HepG2 (cell line): ENCODE measurements around the gene PFKFB2. TPM values are rescaled to one million over a fixed set of nuclear protein-coding genes. Genes with fewer than 3 reads are reported as not detected.

Experiments used
- ATAC-seq: fragments of 200-7000 bp; cut with Tn5 transposase; 3 replicates; pipeline ENCODE4 v1.9.1; 2020; ENCODE audit warnings: mild to moderate bottlenecking, moderate library complexity
- BruUV-seq: library from RNA; stranded (reverse); fragments of 400-500 nt; replicated peaks from 2 replicates; lab custom pipeline; 2021; lab: Mats Ljungman, UMichigan
- CTCF ChIA-PET: fragments of 300-600 bp; formaldehyde crosslinking; extraction: SDS; loops from one replicate; lab custom pipeline; 2021; ENCODE audit warnings: low total read pairs, inconsistent platforms, low intra/inter-chr PET ratio; lab: Yijun Ruan, JAX
- POLR2A ChIA-PET: fragments of 350-600 bp; sonication (Branson Sonifier 250); formaldehyde crosslinking; loops from one replicate; lab custom pipeline; 2020; ENCODE audit warnings: antibody characterized with exemption, inconsistent platforms; lab: Yijun Ruan, JAX
- DNase-seq: peaks from one replicate; pipeline ENCODE4 v3.0.0-alpha.2; 2015; ENCODE audit warnings: low spot score
- FAIRE-seq: peaks from 3 replicates; lab custom pipeline; 2011; peaks lifted over from hg19 to GRCh38; lab: Jason Lieb, UNC
- H2AFZ ChIP-seq: one replicate; pipeline ENCODE4 v1.6.1; 2011; ENCODE audit warnings: low read length, inconsistent platforms
- H3K27ac ChIP-seq: fragments of 300-600 bp; 3 replicates; pipeline ENCODE4 v1.8.0; 2011; ENCODE audit warnings: mixed run types, mild to moderate bottlenecking, mixed read lengths, low read length, inconsistent platforms; ENCODE audit not compliant: insufficient read depth; ENCODE audit errors: extremely low read length
- H3K27me3 ChIP-seq, 2 experiments: fragments of 200-600 bp in 1 of 2; 2 replicates in 1 of 2; 3 replicates in 1 of 2; pipeline versions ENCODE4 v1.6.0 to v1.8.0; 2011; ENCODE audit warnings: low read length in 2 of 2, mild to moderate bottlenecking in 2 of 2, moderate library complexity in 2 of 2, inconsistent platforms in 1 of 2; ENCODE audit not compliant: insufficient read depth in 2 of 2, control insufficient read depth in 1 of 2
- H3K36me3 ChIP-seq, 2 experiments: fragments of 200-600 bp in 1 of 2; replicated peaks in 1 of 2; 2 replicates in 1 of 2; 3 replicates in 1 of 2; pipeline versions ENCODE4 v1.5.1 to v1.8.0; 2011; ENCODE audit warnings: low read length in 2 of 2, inconsistent platforms in 1 of 2; ENCODE audit not compliant: insufficient read depth in 2 of 2, control insufficient read depth in 1 of 2
- H3K4me1 ChIP-seq: 2 replicates; pipeline ENCODE4 v1.5.1; 2012; ENCODE audit warnings: low read length, inconsistent platforms; ENCODE audit not compliant: insufficient read depth
- H3K4me2 ChIP-seq: 2 replicates; pipeline ENCODE4 v1.6.0; 2011; ENCODE audit warnings: low read depth, low read length, inconsistent platforms
- H3K4me3 ChIP-seq, 3 experiments: fragments of 200-600 bp in 1 of 3; sonication (generic), shearing (Covaris generic) in 1 of 3; replicated peaks in 1 of 3; 2 replicates each; pipeline ENCODE4 v1.5.1; 2011 to 2016; ENCODE audit warnings: low read length in 3 of 3, inconsistent platforms in 2 of 3, low read depth in 2 of 3, mild to moderate bottlenecking in 2 of 3, control low read depth in 1 of 3, mixed read lengths in 1 of 3; ENCODE audit not compliant: insufficient read depth in 1 of 3
- H3K79me2 ChIP-seq: one replicate; pipeline ENCODE4 v1.6.1; 2011; ENCODE audit warnings: low read length, inconsistent platforms; ENCODE audit not compliant: insufficient read depth
- H3K9ac ChIP-seq: 2 replicates; pipeline ENCODE4 v1.6.0; 2011; ENCODE audit warnings: mild to moderate bottlenecking, low read depth, low read length, inconsistent platforms; ENCODE audit not compliant: insufficient read depth
- H3K9me3 ChIP-seq: 2 replicates; pipeline ENCODE4 v1.5.1; 2012; ENCODE audit warnings: mild to moderate bottlenecking, low read length
- H4K20me1 ChIP-seq: 2 replicates; pipeline ENCODE4 v1.6.0; 2011; ENCODE audit warnings: inconsistent platforms, mild to moderate bottlenecking, low read length, moderate library complexity; ENCODE audit not compliant: insufficient read depth
- ASH2L ChIP-seq: fragments of 300-600, 200-600 bp; sonication (generic); IDR thresholded peaks from 2 replicates; pipeline ENCODE4 v1.7.0; 2017; ENCODE audit warnings: low read depth, mild to moderate bottlenecking, moderate library complexity, mixed read lengths, low read length; ENCODE audit not compliant: insufficient read length
- GPN1 ChIP-seq: sonication (generic); formaldehyde crosslinking; IDR thresholded peaks from 2 replicates; pipeline ENCODE4 v1.5.1; 2020; ENCODE audit warnings: missing genetic modification reagents, borderline replicate concordance
- HDAC1 ChIP-seq: sonication (generic); formaldehyde crosslinking; IDR thresholded peaks from 2 replicates; pipeline ENCODE4 v1.5.1; 2020; ENCODE audit warnings: mild to moderate bottlenecking, missing genetic modification reagents
- HNF4A ChIP-seq: sonication (generic); formaldehyde crosslinking; IDR thresholded peaks from 2 replicates; pipeline ENCODE4 v1.4.0; 2020; ENCODE audit warnings: missing genetic modification reagents
- PHF21A ChIP-seq: sonication (generic); formaldehyde crosslinking; IDR thresholded peaks from 2 replicates; pipeline ENCODE4 v1.5.0; 2020; ENCODE audit warnings: mild to moderate bottlenecking, missing genetic modification reagents
- SIN3A ChIP-seq: IDR thresholded peaks from 2 replicates; pipeline ENCODE4 v1.6.1; 2011; ENCODE audit warnings: low read depth, mild to moderate bottlenecking, control low read depth, low read length, borderline replicate concordance
- SNAI1 ChIP-seq: sonication (generic); formaldehyde crosslinking; IDR thresholded peaks from 2 replicates; pipeline ENCODE4 v1.5.0; 2020; ENCODE audit warnings: mild to moderate bottlenecking, missing genetic modification reagents, borderline replicate concordance
- SRSF1 ChIP-seq: fragments of 200-400 bp; formaldehyde crosslinking; optimal IDR thresholded peaks from 2 replicates; pipeline ENCODE3; 2017; ENCODE audit warnings: mild to moderate bottlenecking, low read depth, low read length, moderate library complexity
- STAT5B ChIP-seq: sonication (generic); formaldehyde crosslinking; IDR thresholded peaks from 2 replicates; pipeline ENCODE4 v1.4.0; 2020; ENCODE audit warnings: missing genetic modification reagents
- TBX2 ChIP-seq: sonication (generic); formaldehyde crosslinking; IDR thresholded peaks from 2 replicates; pipeline ENCODE4 v1.5.0; 2020; ENCODE audit warnings: missing genetic modification reagents, mild to moderate bottlenecking, borderline replicate concordance
- ZIK1 ChIP-seq: sonication (generic); formaldehyde crosslinking; IDR thresholded peaks from 2 replicates; pipeline ENCODE4 v1.5.0; 2020; ENCODE audit warnings: mild to moderate bottlenecking, low read depth, missing genetic modification reagents, borderline replicate concordance
- ZNF343 ChIP-seq: sonication (generic); formaldehyde crosslinking; IDR thresholded peaks from 2 replicates; pipeline ENCODE4 v1.4.0; 2020; ENCODE audit warnings: mild to moderate bottlenecking, missing genetic modification reagents
- ZNF761 ChIP-seq: sonication (generic); formaldehyde crosslinking; conservative IDR thresholded peaks from 2 replicates; pipeline ENCODE4 v1.4.0; 2020; ENCODE audit warnings: mild to moderate bottlenecking, missing genetic modification reagents
- WGBS: methylation state at CpG from one replicate; pipeline ENCODE4 v1.1.6; 2017; ENCODE audit warnings: low lambda C conversion rate; 5-methylcytosine and 5-hydroxymethylcytosine counted together
- in situ Hi-C: cut with HindIII; loops from 2 replicates; pipeline ENCODE4 v1.10.0; 2017; ENCODE audit warnings: low pct_unique_long_range_greater_than_20kb; ENCODE audit not compliant: extremely low pct_ligation_motif_present
- intact Hi-C: fragments of 100-400 bp; cut with micrococcal nuclease; formaldehyde crosslinking; loops from one replicate; pipeline ENCODE4 v1.10.0; 2022; ENCODE audit not compliant: unreplicated experiment
- polyA plus RNA-seq, 8 experiments: library from polyadenylated mRNA; depleted of rRNA in 3 of 8; stranded (reverse) in 7 of 8; unstranded in 1 of 8; fragments of >200 nt; fragmentation: Illumina TruSeq in 4 of 8; extraction: Trizol in 4 of 8; gene quantifications; 2 replicates each; pipeline versions ENCODE4 v1.2.1 to v1.2.3, GENCODE V29; 2011 to 2016; ENCODE audit warnings: low read depth in 4 of 8, missing spikeins in 1 of 8, mixed read lengths in 1 of 8; ENCODE audit not compliant: insufficient read depth in 1 of 8
- total RNA-seq, 5 experiments: library from RNA; depleted of rRNA; stranded (reverse); fragments of >200 nt; fragmentation: Illumina TruSeq; extraction: Trizol; gene quantifications; 2 replicates each; pipeline ENCODE4 v1.2.3, GENCODE V29; 2016; ENCODE audit warnings: low read depth in 1 of 5
- TF ChIP-seq, protein P1 (sequence below): sonication (generic); formaldehyde crosslinking; IDR thresholded peaks from 2 replicates; pipeline ENCODE4 v1.5.1; 2020; ENCODE audit warnings: missing genetic modification reagents, mild to moderate bottlenecking, borderline replicate concordance
- TF ChIP-seq, protein P2 (sequence below), 2 experiments: sonication (generic) in 1 of 2; formaldehyde crosslinking in 1 of 2; IDR thresholded peaks; 2 replicates each; pipeline versions ENCODE4 v1.5.1 to v1.6.1; 2011 to 2020; ENCODE audit warnings: borderline replicate concordance in 1 of 2, low read depth in 1 of 2, low read length in 1 of 2, mild to moderate bottlenecking in 1 of 2, missing genetic modification reagents in 1 of 2, moderate library complexity in 1 of 2
- TF ChIP-seq, protein P3 (sequence below): IDR thresholded peaks from 2 replicates; pipeline ENCODE4 v1.6.1; 2018; ENCODE audit warnings: missing genetic modification reagents, mild to moderate bottlenecking, missing compliant biosample characterization

Gene PFKFB2
- total and polyA plus RNA-seq, 2 of the 13 experiments (the other 11 are each of a cell fraction or from before 2014, with no cell fraction given): 4.6 to 10.6 TPM

DNA sequence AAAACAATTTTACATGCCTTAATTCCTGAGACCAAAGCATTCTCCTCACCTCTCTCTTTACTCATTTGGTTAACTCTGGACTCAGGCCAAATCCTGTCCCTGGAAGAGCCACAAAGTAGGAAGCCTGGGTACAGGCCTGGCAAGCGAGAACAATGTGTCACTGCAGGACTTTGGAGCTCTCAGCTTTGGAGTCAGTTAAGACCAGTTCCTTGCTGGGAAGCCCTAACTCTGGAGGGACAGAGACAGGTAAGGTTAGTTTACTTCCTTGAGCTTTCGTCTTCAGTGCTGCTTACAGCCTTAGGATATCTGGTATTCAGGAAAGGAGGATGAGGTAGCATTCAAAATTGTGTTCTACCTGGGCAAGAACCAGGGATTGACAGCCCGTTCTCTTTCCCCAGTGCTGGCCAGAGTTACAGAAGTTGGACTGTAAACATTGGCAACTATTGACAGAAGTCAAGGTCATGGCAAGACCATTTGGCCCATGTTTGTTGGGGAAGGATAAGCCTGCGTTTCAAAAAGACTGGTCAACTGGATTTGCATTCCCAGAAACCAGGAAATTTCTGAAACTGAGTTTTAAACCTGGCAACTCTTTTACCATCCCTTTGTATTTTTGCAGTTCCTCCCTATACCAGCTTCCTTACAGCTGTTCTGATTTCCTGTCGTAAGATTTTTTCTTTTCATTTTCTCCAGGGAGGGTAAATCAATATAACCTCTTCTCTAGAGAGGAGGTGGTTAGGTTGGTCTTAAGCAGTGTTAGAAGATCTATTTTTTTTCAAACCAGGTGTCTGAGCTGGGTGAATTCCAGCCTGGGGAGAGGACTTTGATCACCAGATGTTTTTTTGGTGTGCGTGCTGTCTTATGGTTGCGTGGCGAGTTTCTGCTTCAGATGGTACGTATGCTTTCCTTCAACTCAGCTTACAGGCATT is 35.9 kb downstream of the PFKFB2 start, which contains the start of gene C4BPB:
C4BPB (plus strand) TSS at position 160 of the 926 bp plus-strand sequence; CDS start at position 832, 672 bp downstream.
- POLR2A ChIA-PET: interaction anchor here (0.7 to 3.3 kb wide), 8 partner anchors 11 to 233 kb away, joined by 3 to 26 read pairs (median 13); partner anchors contain the start of genes C4BPA, CD55 and PFKFB2
- Histone ChIP-seq H3K27ac (peak within 1 kb of the TSS; percentile 97), H3K4me1 (peaks cover 67% of the 10 kb centered on the region), H3K27me3 (no peaks in the 10 kb centered on the region; a peak in 1 of 5 replicates), H2AFZ (peak within 1 kb of the TSS; percentile 44), H3K36me3 (peaks cover 1 to 14% of the 10 kb centered on the region in 2 experiments; a peak in 4 of 5 replicates), H3K9me3 (no peaks in the 10 kb centered on the region), H4K20me1 (no peaks in the 10 kb centered on the region), H3K9ac (peak within 1 kb of the TSS; percentile 84), H3K79me2 (peaks cover 21% of the 10 kb centered on the region), H3K4me3 (peak within 1 kb of the TSS; percentile 70 to 94 (median 75)), H3K4me2 (peak within 1 kb of the TSS; percentile 86)
- FAIRE-seq (peak; percentile 100), ATAC-seq (peak; percentile 93), DNase-seq (peak; percentile 95)
- in situ Hi-C loops (loop anchor here (5.0 kb wide), 1 partner anchor 318 kb away; no protein-coding TSS in a partner anchor), intact Hi-C loops (loop anchor here (2.0 to 5.0 kb wide), 4 partner anchors 16 to 233 kb away; partner anchors contain the start of genes C4BPA and CD55)
- CTCF ChIA-PET: no interaction called here
- TSS peak; percentile 99 for BruUV-seq
- 0% methylated on average over 8 of the region's 9 CpGs for WGBS
- peak; percentile 89 for TF ChIP-seq HDAC1 (CRISPR knock-in tag)
- TF ChIP-seq SIN3A: peak; percentile 58; the same call in 1 of the 2 replicates
- TF ChIP-seq SRSF1: no peak
- peak; percentile 79 for TF ChIP-seq TBX2
- peak; percentile 99 for TF ChIP-seq ASH2L
- peak; percentile 93 for TF ChIP-seq HNF4A (CRISPR knock-in tag)
- TF ChIP-seq PHF21A (CRISPR knock-in tag): peak; percentile 76; the same call in 1 of the 2 replicates
- TF ChIP-seq, protein P1, sequence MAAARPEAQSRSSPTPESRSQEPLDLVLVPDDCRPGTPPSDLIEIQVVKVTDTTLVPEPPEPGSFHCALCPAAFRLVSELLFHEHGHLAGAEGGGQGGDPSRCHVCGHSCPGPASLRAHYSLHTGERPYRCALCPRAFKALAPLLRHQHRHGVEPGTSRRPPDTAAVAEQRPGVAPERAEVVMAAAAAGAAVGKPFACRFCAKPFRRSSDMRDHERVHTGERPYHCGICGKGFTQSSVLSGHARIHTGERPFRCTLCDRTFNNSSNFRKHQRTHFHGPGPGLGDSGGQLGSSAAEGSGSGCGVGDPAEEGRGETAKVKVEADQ (CRISPR knock-in tag): peak; percentile 85; the same call in 1 of the 2 replicates
- TF ChIP-seq, protein P2, sequence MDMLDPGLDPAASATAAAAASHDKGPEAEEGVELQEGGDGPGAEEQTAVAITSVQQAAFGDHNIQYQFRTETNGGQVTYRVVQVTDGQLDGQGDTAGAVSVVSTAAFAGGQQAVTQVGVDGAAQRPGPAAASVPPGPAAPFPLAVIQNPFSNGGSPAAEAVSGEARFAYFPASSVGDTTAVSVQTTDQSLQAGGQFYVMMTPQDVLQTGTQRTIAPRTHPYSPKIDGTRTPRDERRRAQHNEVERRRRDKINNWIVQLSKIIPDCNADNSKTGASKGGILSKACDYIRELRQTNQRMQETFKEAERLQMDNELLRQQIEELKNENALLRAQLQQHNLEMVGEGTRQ (IDR thresholded peaks at IDR 0.05; ENCODE audit: low read depth, low read length): no peak
- TF ChIP-seq, protein P2 (CRISPR knock-in tag; IDR thresholded peaks at IDR 0.05; ENCODE audit: borderline replicate concordance): no peak
- TF ChIP-seq, protein P3, sequence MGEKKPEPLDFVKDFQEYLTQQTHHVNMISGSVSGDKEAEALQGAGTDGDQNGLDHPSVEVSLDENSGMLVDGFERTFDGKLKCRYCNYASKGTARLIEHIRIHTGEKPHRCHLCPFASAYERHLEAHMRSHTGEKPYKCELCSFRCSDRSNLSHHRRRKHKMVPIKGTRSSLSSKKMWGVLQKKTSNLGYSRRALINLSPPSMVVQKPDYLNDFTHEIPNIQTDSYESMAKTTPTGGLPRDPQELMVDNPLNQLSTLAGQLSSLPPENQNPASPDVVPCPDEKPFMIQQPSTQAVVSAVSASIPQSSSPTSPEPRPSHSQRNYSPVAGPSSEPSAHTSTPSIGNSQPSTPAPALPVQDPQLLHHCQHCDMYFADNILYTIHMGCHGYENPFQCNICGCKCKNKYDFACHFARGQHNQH (CRISPR knock-in tag): peak; percentile 90
- no peak for TF ChIP-seq GPN1 (CRISPR knock-in tag)
- TF ChIP-seq ZNF343 (CRISPR knock-in tag): peak; percentile 65; the same call in 1 of the 2 replicates
- TF ChIP-seq ZIK1: no peak
- TF ChIP-seq ZNF761 (CRISPR knock-in tag): 0 out of 2 replicates have a peak, but pooled peaks have one; percentile 62
- TF ChIP-seq SNAI1: no peak
- TF ChIP-seq STAT5B (CRISPR knock-in tag): no peak
